ENCODE data around the gene ZRANB3.

DNA sequence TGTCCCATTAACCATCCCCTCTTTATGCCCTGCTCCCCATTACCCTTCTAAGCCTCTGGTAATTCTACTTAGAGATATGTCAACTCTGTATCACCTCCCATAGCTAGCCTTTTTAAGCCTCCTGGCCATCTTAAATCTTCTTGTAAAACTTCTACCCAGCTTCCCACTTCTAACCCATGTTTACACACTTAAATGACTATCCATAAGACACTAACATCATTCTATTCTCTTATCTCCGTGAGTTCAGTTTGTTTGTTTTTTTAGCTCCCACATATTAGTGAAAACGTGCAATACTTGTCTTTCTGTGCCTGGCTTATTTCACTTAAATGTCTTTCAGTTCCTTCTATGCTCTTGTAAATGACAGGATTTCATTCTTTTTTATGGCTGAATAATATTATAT is 436.5 kb downstream of the ZRANB3 start:
- no peak for TF ChIP-seq EZH2 (IDR thresholded peaks at IDR 0.05; ENCODE audit: insufficient read depth, poor library complexity, severe bottlenecking)
- no peak for TF ChIP-seq EZH2phosphoT487 (IDR thresholded peaks at IDR 0.05; ENCODE audit: insufficient read depth, low read depth)

Data from GM23248 (cell line).